GM13976 (cell line): ENCODE measurements around the gene USP34.
"Not testable (repeated sequence)": the region's sequence is repeated elsewhere in the genome, so short reads cannot be mapped to it uniquely, and the experiment has no call there.

Experiments used
- DNase-seq: peaks from one replicate; pipeline ENCODE4 v3.0.0; 2012; ENCODE audit warnings: low spot score
- CTCF ChIP-seq: IDR thresholded peaks from 2 replicates; pipeline ENCODE4 v1.5.1; 2012; ENCODE audit warnings: borderline replicate concordance, mild to moderate bottlenecking; ENCODE audit not compliant: insufficient read depth; ENCODE audit errors: extremely low read depth, missing control alignments, control extremely low read depth
- in situ Hi-C: fragments of 300-500 bp; cut with MboI; formaldehyde crosslinking; loops from one replicate; pipeline ENCODE4 v1.12.0; 2022; ENCODE audit warnings: low sequenced_read_pairs, mixed read lengths, inconsistent platforms; ENCODE audit not compliant: unreplicated experiment

The USP34 gene

GRCh38 chr2:61456746-61457420 is 14.0 kb downstream of the USP34 start:
- no peak for TF ChIP-seq CTCF
- in situ Hi-C loops, result no loop called here
- no peak for DNase-seq

GRCh38 chr2:61456070-61456745 is 14.7 kb downstream of the USP34 start:
- TF ChIP-seq CTCF, result no peak
- in situ Hi-C loops, result no loop called here
- no peak for DNase-seq

GRCh38 chr2:61454972-61455371 is 15.9 kb downstream of the USP34 start:
- in situ Hi-C loops, DNase-seq: not testable (repeated sequence)

GRCh38 chr2:61454383-61454782 is 16.5 kb downstream of the USP34 start:
- in situ Hi-C loops, result no loop called here
- no peak for DNase-seq
- TF ChIP-seq CTCF, result no peak

GRCh38 chr2:61452392-61452791 is 18.5 kb downstream of the USP34 start:
- TF ChIP-seq CTCF, result no peak
- no peak for DNase-seq
- in situ Hi-C loops, result no loop called here

- no peak for TF ChIP-seq CTCF
- DNase-seq, result no peak
- in situ Hi-C loops, result no loop called here
These were observed 19.7 kb downstream of the USP34 start for GRCh38 chr2:61451178-61451577.

GRCh38 chr2:61450144-61450543 is 20.7 kb downstream of the USP34 start:
- no peak for TF ChIP-seq CTCF
- in situ Hi-C loops, result no loop called here
- no peak for DNase-seq
